ENCODE measurements around the gene CD44.
A peak's percentile ranks its signal among the peaks of the same experiment; 100 is the strongest.

DNA sequence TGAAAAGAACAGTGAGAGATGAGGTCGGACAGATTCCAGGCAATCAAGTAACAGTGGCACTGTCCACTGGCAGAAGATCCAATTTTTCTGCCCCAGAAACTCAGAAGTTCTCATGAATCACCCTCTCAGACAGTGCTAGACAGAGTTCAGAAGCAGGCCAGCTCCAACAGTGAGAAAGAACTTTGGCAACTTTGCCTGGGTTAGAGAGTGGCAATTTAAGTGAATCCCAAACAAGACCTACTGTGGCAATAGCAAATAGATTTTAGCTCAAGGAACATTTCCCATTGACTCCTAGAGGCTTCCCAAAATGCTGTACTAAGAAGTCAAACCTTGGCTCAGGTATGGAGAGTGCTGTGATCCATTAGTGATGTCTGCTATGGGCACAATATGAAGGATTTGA is 12.3 kb downstream of the CD44 start:
- no peak for TF ChIP-seq ELF1 (IDR thresholded peaks at IDR 0.05)
- no peak for TF ChIP-seq TAF1 (IDR thresholded peaks at IDR 0.05; ENCODE audit: borderline replicate concordance, low read depth, low read length)
- 0 out of 2 replicates have a peak, but pooled peaks have one; percentile 14 for TF ChIP-seq JUND (IDR thresholded peaks at IDR 0.05)
- TF ChIP-seq, protein P1, sequence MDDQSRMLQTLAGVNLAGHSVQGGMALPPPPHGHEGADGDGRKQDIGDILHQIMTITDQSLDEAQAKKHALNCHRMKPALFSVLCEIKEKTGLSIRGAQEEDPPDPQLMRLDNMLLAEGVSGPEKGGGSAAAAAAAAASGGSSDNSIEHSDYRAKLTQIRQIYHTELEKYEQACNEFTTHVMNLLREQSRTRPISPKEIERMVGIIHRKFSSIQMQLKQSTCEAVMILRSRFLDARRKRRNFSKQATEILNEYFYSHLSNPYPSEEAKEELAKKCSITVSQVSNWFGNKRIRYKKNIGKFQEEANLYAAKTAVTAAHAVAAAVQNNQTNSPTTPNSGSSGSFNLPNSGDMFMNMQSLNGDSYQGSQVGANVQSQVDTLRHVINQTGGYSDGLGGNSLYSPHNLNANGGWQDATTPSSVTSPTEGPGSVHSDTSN (IDR thresholded peaks at IDR 0.05) = peak; percentile 40
- TF ChIP-seq YY1 (IDR thresholded peaks at IDR 0.05; ENCODE audit: low read depth) = no peak
- no peak for TF ChIP-seq EP300 (IDR thresholded peaks at IDR 0.05; ENCODE audit: borderline replicate concordance in 1 of 2, low read depth in 1 of 2, low read length in 1 of 2)
- TF ChIP-seq, protein P2, sequence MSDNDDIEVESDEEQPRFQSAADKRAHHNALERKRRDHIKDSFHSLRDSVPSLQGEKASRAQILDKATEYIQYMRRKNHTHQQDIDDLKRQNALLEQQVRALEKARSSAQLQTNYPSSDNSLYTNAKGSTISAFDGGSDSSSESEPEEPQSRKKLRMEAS (IDR thresholded peaks at IDR 0.05; ENCODE audit: low read depth) = no peak
- peak; percentile 27; the same call in 1 of the 2 replicates for TF ChIP-seq RXRA (IDR thresholded peaks at IDR 0.05; ENCODE audit: borderline replicate concordance, low read depth)
- TF ChIP-seq, protein P3, sequence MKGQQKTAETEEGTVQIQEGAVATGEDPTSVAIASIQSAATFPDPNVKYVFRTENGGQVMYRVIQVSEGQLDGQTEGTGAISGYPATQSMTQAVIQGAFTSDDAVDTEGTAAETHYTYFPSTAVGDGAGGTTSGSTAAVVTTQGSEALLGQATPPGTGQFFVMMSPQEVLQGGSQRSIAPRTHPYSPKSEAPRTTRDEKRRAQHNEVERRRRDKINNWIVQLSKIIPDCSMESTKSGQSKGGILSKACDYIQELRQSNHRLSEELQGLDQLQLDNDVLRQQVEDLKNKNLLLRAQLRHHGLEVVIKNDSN (IDR thresholded peaks at IDR 0.05; ENCODE audit: borderline replicate concordance, low read depth) = no peak
